ENCODE measurements around the gene VSTM2B. TPM values are rescaled to one million over a fixed set of nuclear protein-coding genes. Genes with fewer than 3 reads are reported as not detected.

Gene VSTM2B
- total and polyA plus RNA-seq, 11 donors = not detected

GRCh38 chr19:29546583-29547190 is 20.9 kb downstream of the VSTM2B start:
- TF ChIP-seq CTCF (IDR thresholded peaks at IDR 0.05) = no peak
- TF ChIP-seq POLR2A (IDR thresholded peaks at IDR 0.05) = no peak
- Histone ChIP-seq H3K9me3 (no peaks in the 10 kb centered on the region), H3K27ac (no peak overlapping the region), H3K27me3 (peaks cover 0 to 16% (median 0%) of the 10 kb centered on the region in 9 donors), H3K4me1 (no peaks in the 10 kb centered on the region), H3K4me3 (no peak overlapping the region), H3K36me3 (no peaks in the 10 kb centered on the region)
- DNase-seq = peak in 2 of 5 donors; percentile 16
- intact Hi-C loops (cut with DNase I) = no loop called here
- WGBS, 4 donors = 33 to 53% (median 36%) methylated on average over 6 to 10 of the region's 10 CpGs
- no peak for ATAC-seq

GRCh38 chr19:29547361-29547960 is 21.7 kb downstream of the VSTM2B start:
- no peak for DNase-seq
- TF ChIP-seq CTCF (IDR thresholded peaks at IDR 0.05) (no peak), POLR2A (IDR thresholded peaks at IDR 0.05) (no peak)
- Histone ChIP-seq H3K36me3 (no peaks in the 10 kb centered on the region), H3K4me3 (no peak overlapping the region), H3K9me3 (no peaks in the 10 kb centered on the region), H3K27me3 (peaks cover 0 to 19% (median 0%) of the 10 kb centered on the region in 9 donors), H3K4me1 (no peaks in the 10 kb centered on the region), H3K27ac (no peak overlapping the region)
- WGBS, 4 donors = 69 to 76% (median 71%) methylated on average over 7 of the region's 7 CpGs
- no peak for ATAC-seq
- intact Hi-C loops (cut with DNase I) = no loop called here

GRCh38 chr19:29547981-29548380 is 22.2 kb downstream of the VSTM2B start:
- no peak overlapping the region for H3K4me3 ChIP-seq
- H3K9me3 ChIP-seq = peaks cover 0 to 1% (median 0%) of the 10 kb centered on the region in 12 donors
- intact Hi-C loops (cut with DNase I) = no loop called here
- no peak for TF ChIP-seq POLR2A (IDR thresholded peaks at IDR 0.05)
- TF ChIP-seq CTCF (IDR thresholded peaks at IDR 0.05) = no peak
- 41 to 54% (median 48%) methylated on average over 8 of the region's 8 CpGs for WGBS, 4 donors
- no peaks in the 10 kb centered on the region for H3K36me3 ChIP-seq
- ATAC-seq (no peak), DNase-seq (peak in 1 of 5 donors; percentile 16)
- no peak overlapping the region for H3K27ac ChIP-seq
- peaks cover 0 to 19% (median 0%) of the 10 kb centered on the region in 9 donors for H3K27me3 ChIP-seq
- H3K4me1 ChIP-seq = no peaks in the 10 kb centered on the region

- Histone ChIP-seq H3K4me3 (no peak overlapping the region), H3K27me3 (peaks cover 0 to 19% (median 0%) of the 10 kb centered on the region in 9 donors), H3K9me3 (peaks cover 0 to 7% (median 0%) of the 10 kb centered on the region in 12 donors), H3K4me1 (no peaks in the 10 kb centered on the region), H3K27ac (no peak overlapping the region), H3K36me3 (no peaks in the 10 kb centered on the region)
- DNase-seq (peak in 2 of 5 donors; percentile 18 to 39), ATAC-seq (no peak)
- TF ChIP-seq POLR2A (IDR thresholded peaks at IDR 0.05) = no peak
- TF ChIP-seq CTCF (IDR thresholded peaks at IDR 0.05) = no peak
- intact Hi-C loops (cut with DNase I) = no loop called here
- WGBS, 4 donors = 64 to 78% (median 71%) methylated on average over 8 to 9 of the region's 9 CpGs
Measured at GRCh38 chr19:29548483-29549085, 22.8 kb downstream of the VSTM2B start.

All from heart left ventricle (tissue), 16 donors.